ENCODE results near the gene COL11A1.
"Not testable (repeated sequence)": the region's sequence is repeated elsewhere in the genome, so short reads cannot be mapped to it uniquely, and the experiment has no call there.

COL11A1 gene

GRCh38 chr1:102826706-102827105 is 281.6 kb downstream of the COL11A1 start:
- not testable (repeated sequence) for DNase-seq

All from NCI-H2107 (cell line).